Spleen (tissue), 11 donors: ENCODE data around the gene SNX4. TPM values are rescaled to one million over a fixed set of nuclear protein-coding genes. Genes with fewer than 3 reads are reported as not detected.
A peak's percentile ranks its signal among the peaks of the same experiment; 100 is the strongest.

Source experiments
- DNase-seq: peaks from one replicate; pipeline ENCODE4 v3.0.0-alpha.2; 2020
- H3K27ac ChIP-seq, 8 donors: fragments of 200-600 bp; sonication (generic) in 7 of 8; 1 replicate in 4 of 8; 2 replicates in 4 of 8; pipeline versions ENCODE4 v1.5.0 to v1.8.0; 2016 to 2021; ENCODE audit warnings: inconsistent platforms in 4 of 8, mild to moderate bottlenecking in 4 of 8, moderate library complexity in 1 of 8
- H3K27me3 ChIP-seq, 7 donors: fragments of 200-600 bp; sonication (generic) in 6 of 7; replicated peaks in 1 of 7; 1 replicate in 4 of 7; 2 replicates in 3 of 7; pipeline versions ENCODE4 v1.5.0 to v1.8.0; 2016 to 2021; ENCODE audit warnings: inconsistent platforms in 3 of 7, mild to moderate bottlenecking in 1 of 7
- H3K36me3 ChIP-seq, 6 donors: fragments of 200-600 bp; sonication (generic) in 5 of 6; 1 replicate in 4 of 6; 2 replicates in 2 of 6; pipeline versions ENCODE4 v1.5.0 to v1.8.0; 2016 to 2021; ENCODE audit warnings: inconsistent platforms in 2 of 6
- H3K4me1 ChIP-seq, 6 donors: fragments of 200-600 bp; sonication (generic) in 5 of 6; 1 replicate in 3 of 6; 2 replicates in 3 of 6; pipeline versions ENCODE4 v1.5.0 to v1.8.0; 2016 to 2021; ENCODE audit warnings: inconsistent platforms in 3 of 6
- H3K4me3 ChIP-seq, 8 donors: fragments of 200-600 bp; sonication (generic) in 7 of 8; 1 replicate in 4 of 8; 2 replicates in 4 of 8; pipeline versions ENCODE4 v1.5.0 to v1.8.0; 2016 to 2021; ENCODE audit warnings: inconsistent platforms in 4 of 8, mild to moderate bottlenecking in 4 of 8, moderate library complexity in 2 of 8
- H3K9me3 ChIP-seq, 8 donors: fragments of 200-600 bp; sonication (generic) in 7 of 8; 1 replicate in 4 of 8; 2 replicates in 4 of 8; pipeline versions ENCODE4 v1.5.0 to v1.8.0; 2016 to 2021; ENCODE audit warnings: inconsistent platforms in 4 of 8
- CTCF ChIP-seq, 11 experiments: fragments of 200-600 bp in 7 of 11; fragments of 450-650 bp in 4 of 11; sonication (generic) in 4 of 11; IDR thresholded peaks in 8 of 11; conservative IDR thresholded peaks in 3 of 11; 1 replicate in 7 of 11; 2 replicates in 4 of 11; pipeline versions ENCODE4 v1.4.0 to v1.8.0; 2016 to 2021; ENCODE audit warnings: antibody characterized with exemption in 11 of 11, inconsistent platforms in 4 of 11, mild to moderate bottlenecking in 1 of 11
- POLR2A ChIP-seq, 3 donors: fragments of 450-650 bp; IDR thresholded peaks; one replicate each; pipeline ENCODE4 v1.5.1; 2017; ENCODE audit warnings: antibody characterized with exemption in 3 of 3, mild to moderate bottlenecking in 1 of 3
- POLR2AphosphoS5 ChIP-seq, 3 donors: sonication (generic); formaldehyde crosslinking; IDR thresholded peaks; one replicate each; pipeline ENCODE4 v1.5.1; 2017; ENCODE audit warnings: antibody characterized with exemption in 3 of 3
- WGBS, 5 donors: extraction: QIAGEN DNeasy Blood & Tissue Kit in 3 of 5; methylation state at CpG; one replicate each; pipeline versions ENCODE4 v1.1.5 to v1.1.7; 2013 to 2018; 5-methylcytosine and 5-hydroxymethylcytosine counted together
- intact Hi-C: fragments of 100-400 bp; cut with DNase I; formaldehyde crosslinking; loops from one replicate; pipeline ENCODE4 v1.15.0; 2023; ENCODE audit warnings: low total_unique reads
- polyA plus RNA-seq, 3 donors: library from polyadenylated mRNA; stranded (reverse); fragments of 200-250 nt; gene quantifications; one replicate each; pipeline ENCODE4 v1.2.1, GENCODE V29; 2013
- total RNA-seq, 7 donors: library from RNA; depleted of rRNA in 3 of 7; stranded (reverse); fragments of >200 nt in 3 of 7; fragmentation: NEBNext Ultra II Directional in 4 of 7; extraction: Animal tissue kit (Norgen Biotek cat#: 25700) in 4 of 7; gene quantifications; one replicate each; pipeline versions ENCODE4 v1.1.0 to v1.2.1, GENCODE V29; 2016 to 2021
- donor health status: healthy with polysubstance abuse.
- donor health status: DM: no; HTN: no; CAD: no; lungs with moderate emphysema.
- donor health status: DM: no; HTN: no; CAD: no.
- donor health status: Bipolar disorder and iron deficiency.
- donor health status: healthy.
- donor health status: DM: no; HTN: no; CAD: no.
- donor health status: DM: yes; HTN: yes; CAD: no.

SNX4 gene
- total and polyA plus RNA-seq, 10 donors: 12.8 to 55.3 (median 28.2) TPM

DNA sequence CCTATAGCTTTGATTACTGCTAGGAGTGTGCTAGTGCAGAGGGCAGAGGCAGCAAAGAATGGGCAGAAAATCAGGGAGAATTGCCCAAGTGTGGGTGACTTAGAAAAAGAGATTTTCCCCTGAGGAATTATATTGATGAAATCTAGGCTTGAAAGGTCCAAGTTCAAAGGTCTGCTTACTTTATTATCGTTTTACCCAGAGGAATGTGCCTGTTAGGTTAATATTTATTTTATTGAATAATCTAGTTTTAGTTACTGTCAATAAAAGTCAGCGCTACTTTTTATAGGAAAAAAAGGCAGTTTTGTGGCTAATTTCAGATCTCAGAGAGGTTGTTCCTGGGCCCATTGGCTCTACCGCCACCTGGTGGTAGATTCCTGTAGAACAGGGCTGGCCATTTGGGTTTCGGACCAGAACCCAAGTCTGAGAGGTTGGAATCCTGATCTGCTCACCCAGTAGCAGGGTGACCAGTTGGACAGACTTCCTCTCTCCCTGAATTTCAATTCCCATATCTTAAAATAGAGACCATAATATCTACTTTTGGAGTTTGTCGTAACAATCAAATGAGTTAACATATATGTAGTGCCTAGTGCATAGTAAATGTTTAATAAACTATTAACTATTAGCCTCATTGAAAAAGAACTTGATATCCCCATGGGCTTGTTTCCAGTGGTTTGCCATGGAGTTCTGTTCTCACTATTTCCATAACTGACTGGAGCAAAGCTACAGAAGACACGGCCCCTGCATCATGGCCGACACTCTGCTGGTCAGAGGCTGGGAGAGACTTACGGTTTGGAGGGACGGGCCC lies 82.2 kb downstream of the SNX4 start:
- H3K27ac ChIP-seq: no peak overlapping the region
- H3K4me3 ChIP-seq: no peak overlapping the region
- 54 to 60% (median 57%) methylated on average over 9 of the region's 9 CpGs for WGBS, 5 donors
- TF ChIP-seq CTCF (IDR thresholded peaks at IDR 0.05 in 8 of 11, conservative IDR thresholded peaks at IDR 0.05 in 3 of 11): peak; percentile 56 to 95 (median 90)
- no peak for TF ChIP-seq POLR2AphosphoS5 (IDR thresholded peaks at IDR 0.05)
- TF ChIP-seq POLR2A (IDR thresholded peaks at IDR 0.05): no peak
- no peaks in the 10 kb centered on the region for H3K4me1 ChIP-seq
- peak; percentile 79 for DNase-seq
- peaks cover 0 to 13% (median 6%) of the 10 kb centered on the region in 8 donors for H3K9me3 ChIP-seq
- peaks cover 0 to 4% (median 0%) of the 10 kb centered on the region in 6 donors for H3K36me3 ChIP-seq
- intact Hi-C loops: loop anchor here (5.0 kb wide), 2 partner anchors 441 to 511 kb away; no protein-coding TSS in a partner anchor
- H3K27me3 ChIP-seq: no peaks in the 10 kb centered on the region

DNA sequence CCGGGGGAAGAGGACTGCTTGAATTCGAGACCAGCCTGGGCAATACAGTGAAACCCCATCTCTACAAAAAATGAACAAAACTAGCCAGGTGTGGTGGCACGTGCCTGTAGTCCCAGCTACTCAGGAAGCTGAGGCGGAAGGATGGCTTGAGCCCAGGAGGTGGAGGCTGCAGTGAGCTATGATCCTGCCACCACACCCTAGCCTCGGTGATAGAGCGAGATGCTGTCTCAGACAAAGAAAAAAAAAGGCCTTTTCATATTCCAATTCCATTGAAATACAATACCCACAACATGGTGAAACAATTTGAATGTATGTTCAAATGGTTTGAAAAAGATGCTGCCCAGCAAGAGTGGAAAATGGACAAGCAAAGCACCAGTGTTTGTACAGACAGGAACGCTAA lies 83.1 kb downstream of the SNX4 start:
- Histone ChIP-seq H3K36me3 (no peaks in the 10 kb centered on the region), H3K4me1 (no peaks in the 10 kb centered on the region), H3K4me3 (no peak overlapping the region), H3K27me3 (no peaks in the 10 kb centered on the region), H3K9me3 (peaks cover 0 to 4% (median 0%) of the 10 kb centered on the region in 8 donors), H3K27ac (no peak overlapping the region)
- intact Hi-C loops: loop anchor here (5.0 kb wide), 2 partner anchors 440 to 510 kb away; no protein-coding TSS in a partner anchor
- WGBS, 5 donors: 82 to 90% (median 84%) methylated on average over 7 of the region's 7 CpGs
- TF ChIP-seq POLR2A (IDR thresholded peaks at IDR 0.05): no peak
- no peak for TF ChIP-seq POLR2AphosphoS5 (IDR thresholded peaks at IDR 0.05)
- no peak for TF ChIP-seq CTCF (IDR thresholded peaks at IDR 0.05 in 8 of 11, conservative IDR thresholded peaks at IDR 0.05 in 3 of 11)
- DNase-seq: no peak

GRCh38 chr3:125435231-125435630 lies 84.8 kb downstream of the SNX4 start:
- intact Hi-C loops: loop anchor here (5.0 kb wide), 2 partner anchors 438 to 508 kb away; no protein-coding TSS in a partner anchor
- WGBS, 5 donors: 88 to 100% (median 100%) methylated on average over 2 of the region's 2 CpGs
- no peaks in the 10 kb centered on the region for H3K36me3 ChIP-seq
- no peak overlapping the region for H3K4me3 ChIP-seq
- no peaks in the 10 kb centered on the region for H3K9me3 ChIP-seq
- TF ChIP-seq POLR2A (IDR thresholded peaks at IDR 0.05): no peak
- no peak for TF ChIP-seq POLR2AphosphoS5 (IDR thresholded peaks at IDR 0.05)
- TF ChIP-seq CTCF (IDR thresholded peaks at IDR 0.05 in 8 of 11, conservative IDR thresholded peaks at IDR 0.05 in 3 of 11): no peak
- H3K27ac ChIP-seq: no peak overlapping the region
- H3K27me3 ChIP-seq: no peaks in the 10 kb centered on the region
- DNase-seq: no peak
- H3K4me1 ChIP-seq: no peaks in the 10 kb centered on the region

DNA sequence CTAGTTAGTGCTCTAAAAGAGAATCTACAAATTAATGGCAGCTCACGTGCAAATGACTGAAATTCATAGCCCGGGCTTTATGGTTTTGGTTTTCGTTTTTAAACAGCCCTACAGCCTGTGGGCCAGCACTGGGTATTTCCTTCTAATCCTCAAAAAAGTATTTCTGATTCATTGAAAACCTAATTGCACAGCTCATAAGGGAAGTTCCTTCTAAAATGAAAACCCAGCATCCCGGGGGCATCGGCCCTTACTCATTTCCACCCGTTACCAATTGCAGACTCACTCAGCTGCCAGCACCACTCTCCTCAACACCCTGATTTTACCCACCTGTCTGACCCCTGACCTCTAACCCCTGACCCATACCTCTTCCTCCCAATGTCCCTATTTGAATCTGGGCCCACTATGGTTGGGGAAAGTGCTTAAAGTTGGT lies 85.4 kb downstream of the SNX4 start:
- H3K27ac ChIP-seq: no peak overlapping the region
- TF ChIP-seq POLR2AphosphoS5 (IDR thresholded peaks at IDR 0.05) (no peak), CTCF (IDR thresholded peaks at IDR 0.05 in 8 of 11, conservative IDR thresholded peaks at IDR 0.05 in 3 of 11) (no peak), POLR2A (IDR thresholded peaks at IDR 0.05) (no peak)
- H3K4me1 ChIP-seq: no peaks in the 10 kb centered on the region
- 59 to 76% (median 71%) methylated on average over 6 of the region's 6 CpGs for WGBS, 5 donors
- H3K27me3 ChIP-seq: no peaks in the 10 kb centered on the region
- H3K9me3 ChIP-seq: no peaks in the 10 kb centered on the region
- H3K4me3 ChIP-seq: no peak overlapping the region
- H3K36me3 ChIP-seq: no peaks in the 10 kb centered on the region
- intact Hi-C loops: loop anchor here (5.0 kb wide), 2 partner anchors 437 to 507 kb away; no protein-coding TSS in a partner anchor
- no peak for DNase-seq
